A172 (cell line): ENCODE data around the gene SRA1. TPM values are rescaled to one million over a fixed set of nuclear protein-coding genes. Genes with fewer than 3 reads are reported as not detected.
"Not testable (repeated sequence)": the region's sequence is repeated elsewhere in the genome, so short reads cannot be mapped to it uniquely, and the experiment has no call there.

Experiments
- DNase-seq: peaks from one replicate; pipeline ENCODE4 v3.0.0-alpha.2; 2015; ENCODE audit warnings: low spot score
- total RNA-seq: library from RNA; depleted of rRNA; stranded (reverse); fragments of >200 nt; shearing (Covaris generic); gene quantifications from 2 replicates; pipeline ENCODE4 v1.2.3, GENCODE V29; 2014; rRNA removed

SRA1 gene
- total RNA-seq: 55.0 and 57.1 TPM in 2 replicates

DNA sequence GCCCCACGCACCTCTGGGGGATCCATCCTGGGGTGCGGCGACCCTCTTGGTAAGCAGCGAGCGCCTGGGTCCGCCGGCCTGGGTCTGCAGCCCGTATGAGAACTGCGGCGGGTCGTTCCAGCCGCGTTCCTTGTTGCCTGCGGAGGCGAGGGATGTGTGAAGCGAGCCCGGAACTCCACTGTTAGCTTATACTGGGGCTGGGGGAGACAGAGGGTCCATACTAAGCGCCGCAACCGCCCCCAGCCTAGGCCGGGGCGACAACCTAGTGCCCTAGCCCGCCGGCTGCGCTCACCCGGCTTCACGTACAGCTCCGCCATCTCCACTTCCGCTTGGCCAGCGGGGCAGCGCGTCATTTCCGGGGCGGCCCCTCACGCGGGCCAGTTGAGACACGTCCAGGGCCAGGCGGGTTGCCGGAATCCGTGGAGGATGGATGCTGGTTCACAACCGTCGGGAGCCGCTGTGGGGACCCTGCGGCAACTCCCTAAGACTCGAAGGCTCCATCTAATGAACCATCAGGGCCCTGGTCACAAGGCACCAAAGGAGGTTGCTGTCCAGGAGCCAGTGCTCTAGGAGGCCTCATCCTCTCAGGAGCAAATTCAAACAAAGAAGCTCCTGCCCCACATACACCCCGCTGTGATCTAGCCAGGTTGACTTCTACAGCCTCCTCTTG is at the start of gene SRA1:
SRA1 (minus strand) TSS at position 338 of the 670 bp plus-strand sequence; CDS start at position 317, 21 bp downstream.
- DNase-seq: peak; percentile 82

- no peak for DNase-seq
Observed at GRCh38 chr5:140607031-140607430, 49.8 kb upstream of the SRA1 start.

DNA sequence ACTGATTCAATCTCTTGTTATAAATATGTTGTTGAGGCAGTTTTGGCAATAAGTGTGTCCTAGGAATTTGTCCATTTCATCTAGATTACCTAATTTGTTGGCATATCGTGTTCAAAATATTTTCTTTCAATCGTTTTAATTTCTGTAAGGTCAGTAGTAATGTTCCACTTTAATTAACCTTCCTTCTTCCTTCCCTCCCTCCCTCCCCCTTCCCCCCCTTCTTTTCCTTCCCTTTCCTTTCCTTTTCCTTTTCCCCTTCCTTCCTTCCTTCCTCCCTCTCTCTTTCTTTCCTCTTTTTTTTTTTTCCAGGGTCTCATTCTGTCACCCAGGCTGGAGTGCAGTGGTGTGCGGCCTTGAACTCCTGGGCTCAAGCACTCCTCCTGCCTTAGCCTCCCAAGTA is 48.6 kb upstream of the SRA1 start:
- DNase-seq: no peak

DNA sequence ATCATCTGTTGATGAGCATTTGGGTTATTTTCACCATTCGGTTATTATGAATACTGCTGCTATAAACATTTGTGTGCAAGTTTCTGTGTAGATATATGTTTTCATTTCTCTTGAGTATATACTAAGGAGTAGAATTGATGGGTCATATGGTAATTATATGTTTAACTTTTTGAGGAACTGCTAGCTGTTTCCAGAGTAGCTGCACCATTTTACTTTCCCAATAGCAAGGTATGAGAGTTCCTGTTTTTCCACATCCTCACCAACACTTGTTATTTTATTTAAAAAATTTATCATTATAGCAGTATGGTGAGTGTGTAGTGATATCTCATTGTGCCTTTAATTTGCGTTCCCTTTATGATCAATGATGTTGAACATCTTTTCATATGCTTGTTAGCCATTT is 46.5 kb upstream of the SRA1 start:
- no peak for DNase-seq

GRCh38 chr5:140603446-140603698 is 46.1 kb upstream of the SRA1 start:
- not testable (repeated sequence) for DNase-seq

- DNase-seq: no peak
Observed at GRCh38 chr5:140602147-140602546, 44.9 kb upstream of the SRA1 start.

GRCh38 chr5:140600096-140600495 is 42.8 kb upstream of the SRA1 start:
- no peak for DNase-seq

GRCh38 chr5:140598836-140599235 is 41.6 kb upstream of the SRA1 start:
- no peak for DNase-seq

- no peak for DNase-seq
Observed at GRCh38 chr5:140596321-140596741, 39.1 kb upstream of the SRA1 start.

GRCh38 chr5:140595538-140596300 is 38.4 kb upstream of the SRA1 start:
- no peak for DNase-seq

GRCh38 chr5:140594169-140594568 is 36.9 kb upstream of the SRA1 start:
- no peak for DNase-seq

DNA sequence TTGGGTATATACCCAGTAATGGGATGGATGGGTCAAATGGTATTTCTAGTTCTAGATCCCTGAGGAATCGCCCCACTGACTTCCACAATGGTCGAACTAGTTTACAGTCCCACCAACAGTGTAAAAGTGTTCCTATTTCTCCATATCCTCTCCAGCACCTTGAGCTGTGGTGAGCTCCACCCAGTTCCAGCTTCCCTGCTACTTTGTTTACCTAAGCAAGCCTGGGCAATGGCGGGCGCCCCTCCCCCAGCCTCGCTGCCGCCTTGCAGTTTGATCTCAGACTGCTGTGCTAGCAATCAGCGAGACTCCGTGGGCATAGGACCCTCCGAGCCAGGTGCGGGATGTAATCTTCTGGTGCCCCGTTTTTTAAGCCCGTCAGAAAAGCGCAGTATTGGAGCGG is 35.8 kb upstream of the SRA1 start:
- not testable (repeated sequence) for DNase-seq

- DNase-seq: peak; percentile 51
Observed at GRCh38 chr5:140591747-140592372, 34.6 kb upstream of the SRA1 start.

GRCh38 chr5:140590861-140591260 is 33.6 kb upstream of the SRA1 start:
- no peak for DNase-seq

GRCh38 chr5:140588311-140589070 is 31.2 kb upstream of the SRA1 start:
- no peak for DNase-seq

GRCh38 chr5:140587495-140587894 is 30.2 kb upstream of the SRA1 start:
- DNase-seq: no peak

DNA sequence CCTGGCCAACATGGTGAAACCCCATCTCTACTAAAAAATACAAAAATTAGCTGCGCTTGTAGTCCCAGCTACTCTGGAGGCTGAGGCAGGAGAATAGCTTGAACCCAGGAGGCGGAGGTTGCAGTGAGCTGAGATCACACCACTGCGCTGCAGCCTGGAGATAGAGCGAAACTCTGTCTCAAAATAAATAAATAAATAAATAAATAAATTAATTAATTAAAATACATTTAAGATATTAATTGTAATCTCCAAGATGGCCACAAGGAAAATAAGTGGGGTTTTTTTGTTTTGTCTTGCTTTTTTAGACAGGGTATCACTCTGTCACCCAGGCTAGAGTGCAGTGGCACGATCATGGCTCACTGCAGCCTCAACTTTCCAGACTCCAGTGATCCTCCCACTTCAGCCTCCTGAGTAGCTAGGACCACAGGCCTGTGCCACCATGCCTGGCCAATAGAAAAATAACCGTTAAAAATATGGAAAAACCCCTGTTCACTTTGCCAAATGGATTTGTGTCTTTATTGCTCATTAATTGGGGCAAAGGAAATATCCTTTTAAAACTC is 22.0 kb upstream of the SRA1 start:
- DNase-seq: not testable (repeated sequence)

DNA sequence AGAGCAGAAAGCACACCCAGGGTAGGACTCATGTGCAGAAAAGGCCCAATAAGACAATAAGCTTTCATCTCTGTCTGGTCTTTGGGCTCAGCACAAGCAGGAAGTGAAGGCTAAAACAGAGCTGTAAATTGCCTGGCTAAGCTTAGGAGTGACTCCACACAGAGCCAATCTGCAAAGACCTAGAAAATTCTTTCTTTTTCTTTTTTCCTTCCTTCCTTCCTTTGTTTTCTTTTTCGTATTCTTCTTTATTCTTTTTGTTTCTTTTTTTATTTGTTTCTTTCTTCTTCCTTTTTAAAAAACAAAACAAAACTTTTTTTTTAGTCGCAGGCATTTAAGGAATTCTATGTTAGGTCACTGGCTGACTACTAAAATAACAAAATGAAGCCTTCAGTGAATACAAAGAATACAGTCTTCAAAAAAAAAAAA is 19.5 kb upstream of the SRA1 start:
- DNase-seq: no peak

GRCh38 chr5:140575309-140575708 is 18.0 kb upstream of the SRA1 start:
- no peak for DNase-seq

DNA sequence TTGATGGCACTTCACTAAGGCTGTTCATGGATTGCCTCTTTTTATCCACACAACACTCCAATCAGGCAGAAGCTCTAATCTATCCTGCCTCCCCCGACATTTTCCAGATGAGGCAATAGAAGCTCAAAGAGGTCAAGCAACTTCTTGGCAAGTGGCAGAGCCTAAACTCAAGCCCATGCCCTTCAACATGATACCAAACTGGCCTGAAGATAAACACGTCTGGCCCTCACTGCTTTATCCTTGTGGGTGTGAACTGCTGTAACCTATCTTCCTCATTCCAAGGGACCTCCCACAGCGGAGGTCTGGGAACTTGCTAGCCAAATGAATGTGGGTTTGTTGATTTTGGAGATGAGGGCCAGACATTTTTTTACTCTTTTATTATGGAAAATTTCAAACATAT is 16.9 kb upstream of the SRA1 start:
- DNase-seq: no peak

GRCh38 chr5:140573683-140574082 is 16.4 kb upstream of the SRA1 start:
- no peak for DNase-seq

GRCh38 chr5:140571105-140571504 is 13.8 kb upstream of the SRA1 start:
- no peak for DNase-seq
